Hematopoietic multipotent progenitor cell treated with erythropoietin and hydrocortisone succinate and interleukin-3 and kit ligand, for 15 days (in vitro differentiated cells): ENCODE data around the gene EFNA2.

Source experiments
- DNase-seq: peaks from one replicate; pipeline ENCODE4 v3.0.0-alpha.2; 2015; ENCODE audit warnings: low spot score

Gene EFNA2

DNA sequence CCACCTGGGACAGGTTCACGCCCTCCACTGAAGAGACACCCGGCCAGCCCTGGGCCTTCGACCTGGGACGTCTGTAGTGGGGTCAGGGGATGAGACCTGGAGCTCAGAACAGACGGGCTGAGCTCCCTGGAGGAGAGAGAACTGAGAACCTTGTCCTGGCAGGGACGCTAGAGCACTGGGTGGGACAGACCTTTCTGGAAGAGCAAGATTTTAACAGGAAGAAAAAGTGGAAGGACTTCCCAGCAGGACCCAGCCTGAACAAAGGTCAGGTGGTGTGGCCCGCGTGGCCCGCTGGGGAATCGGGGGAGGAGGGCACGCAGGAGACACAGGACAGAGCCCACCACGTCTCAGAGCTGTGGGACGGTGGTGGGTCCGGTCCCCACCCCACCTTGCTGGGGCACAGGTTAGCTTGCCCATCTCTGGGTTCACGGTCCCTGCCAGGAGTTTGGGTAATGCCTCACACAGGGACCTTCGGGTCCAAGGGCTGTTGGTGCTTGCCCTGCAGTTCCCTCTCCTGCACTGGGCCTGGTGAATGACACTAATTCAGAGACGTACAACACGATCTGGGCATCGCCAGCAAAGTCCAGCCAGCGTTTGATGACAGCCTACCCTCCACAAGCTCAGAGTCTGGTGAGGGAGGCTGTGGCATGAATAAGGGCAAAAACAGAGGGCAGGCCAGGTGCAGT is 1.2 kb upstream of the EFNA2 start:
- no peak for DNase-seq

DNA sequence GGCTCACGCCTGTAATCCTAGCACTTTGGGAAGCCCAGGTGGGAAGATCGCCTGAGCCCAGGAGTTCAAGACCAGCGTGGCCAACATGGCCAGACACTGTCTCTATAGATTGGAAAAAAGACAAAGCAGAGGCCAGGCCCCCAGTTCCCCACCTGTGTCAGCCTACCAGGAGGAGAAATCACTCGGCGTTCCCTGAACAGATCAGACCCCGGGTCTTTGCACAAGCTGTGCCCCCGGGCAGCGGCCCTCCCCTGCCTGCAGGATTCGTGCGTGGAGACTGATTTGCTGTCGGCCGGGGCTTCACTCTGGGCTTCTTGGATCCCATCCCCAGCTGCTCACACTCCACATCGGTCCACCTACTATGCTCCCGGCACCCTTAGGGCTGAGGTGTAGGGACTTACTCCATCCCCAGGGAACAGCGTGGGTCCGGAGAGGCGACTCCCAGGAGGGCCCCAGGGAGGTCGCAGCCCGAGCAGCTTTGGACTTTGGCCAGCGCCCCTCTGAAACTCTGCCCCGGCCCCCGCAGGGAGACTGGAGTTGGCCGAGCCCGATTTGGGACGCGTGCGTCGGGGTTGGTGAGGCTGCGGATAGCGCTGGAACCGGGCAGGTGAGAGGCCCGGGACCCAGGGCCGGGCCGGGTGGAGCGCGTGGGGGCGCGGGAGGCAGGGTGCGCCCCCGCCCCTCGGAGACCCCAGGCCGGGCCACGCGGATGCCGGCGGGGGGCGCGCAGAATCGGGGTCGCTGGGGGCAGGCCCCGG is 515 bp upstream of the EFNA2 start:
- DNase-seq: no peak

DNA sequence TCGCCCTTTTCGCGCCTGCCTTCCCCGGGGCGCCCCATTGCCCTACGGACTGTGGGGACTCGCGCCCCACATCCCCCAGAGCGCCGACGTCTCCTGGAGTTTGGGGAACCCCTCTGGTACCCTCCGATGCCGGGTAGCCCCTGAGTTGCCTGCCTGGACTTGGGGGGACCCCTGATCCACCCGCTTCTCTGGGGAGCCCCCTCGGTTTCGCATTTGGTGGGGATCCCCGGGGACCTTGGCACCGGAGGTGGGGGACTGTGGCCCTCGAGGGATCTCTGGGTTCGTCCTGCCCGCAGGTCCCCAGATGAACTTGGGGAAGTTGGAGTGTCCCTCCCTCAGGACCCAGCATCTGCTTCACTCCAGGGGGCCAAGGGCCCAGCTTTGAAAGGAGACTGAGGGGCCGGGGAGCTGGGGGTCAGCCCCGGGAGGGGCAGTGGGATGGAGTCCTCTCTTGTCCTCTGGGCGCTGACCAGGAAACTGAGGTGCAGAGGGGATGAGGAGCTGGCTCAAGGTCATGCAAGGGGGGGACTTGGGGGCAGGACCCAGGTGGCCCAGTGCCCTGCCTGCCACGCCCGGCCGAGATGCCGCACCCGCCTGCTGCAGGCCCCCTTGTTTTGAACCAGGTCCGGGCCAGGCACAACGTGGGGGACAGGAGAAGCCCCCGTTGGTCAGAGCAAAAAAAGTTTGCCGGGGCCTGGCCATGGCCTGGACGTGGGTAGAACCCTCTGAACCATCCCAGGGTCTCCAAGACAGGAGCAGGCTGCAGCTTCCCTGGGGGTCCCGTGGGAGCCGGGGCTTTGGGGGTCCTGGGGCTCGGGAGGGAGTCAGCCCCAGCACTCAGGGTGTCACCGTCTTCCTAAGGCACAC is 1.0 kb downstream of the EFNA2 start:
- no peak for DNase-seq

DNA sequence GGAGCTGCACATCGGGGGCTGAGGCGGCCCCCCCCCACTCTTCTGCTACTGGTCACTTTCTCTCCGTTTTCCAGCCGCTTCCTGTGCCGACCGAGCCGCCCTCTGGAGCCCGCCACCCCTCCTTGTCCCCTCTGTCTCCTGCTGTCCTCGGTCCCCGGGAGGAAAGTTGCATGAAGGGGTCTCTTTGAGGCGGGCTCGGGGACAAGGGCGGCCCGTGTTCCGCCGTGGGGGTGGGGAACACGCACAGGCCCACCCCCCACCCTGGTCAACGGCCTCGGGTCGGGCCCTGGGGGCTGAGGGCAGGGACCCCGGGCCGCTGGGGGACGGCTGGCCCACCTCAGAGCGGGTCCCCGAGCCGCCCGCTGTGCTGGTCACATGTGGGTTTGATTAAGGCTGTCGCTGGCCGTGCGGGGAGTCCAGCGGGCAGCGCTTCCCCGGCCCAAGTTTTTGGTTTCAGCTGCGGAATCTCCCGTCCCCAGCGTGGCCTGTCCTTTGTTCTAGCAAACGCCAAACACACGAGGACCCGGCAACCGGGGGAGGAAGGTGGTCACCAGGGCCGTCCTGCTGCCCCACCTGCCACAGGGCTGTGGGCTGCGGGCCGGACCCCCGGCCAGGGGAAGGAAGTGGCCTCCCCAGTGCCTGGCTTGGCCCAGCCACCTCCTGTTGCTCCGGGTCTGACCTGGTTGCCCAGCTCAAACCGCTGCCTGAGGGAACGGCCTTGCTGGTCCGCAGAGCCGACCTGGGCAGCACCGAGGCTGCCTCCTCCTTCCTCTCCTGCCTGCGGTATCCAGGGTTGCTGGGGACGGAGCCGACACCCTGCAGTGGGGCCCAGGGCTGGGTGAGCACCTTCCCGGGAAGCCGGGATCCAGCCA is 1.9 kb downstream of the EFNA2 start:
- DNase-seq: no peak

DNA sequence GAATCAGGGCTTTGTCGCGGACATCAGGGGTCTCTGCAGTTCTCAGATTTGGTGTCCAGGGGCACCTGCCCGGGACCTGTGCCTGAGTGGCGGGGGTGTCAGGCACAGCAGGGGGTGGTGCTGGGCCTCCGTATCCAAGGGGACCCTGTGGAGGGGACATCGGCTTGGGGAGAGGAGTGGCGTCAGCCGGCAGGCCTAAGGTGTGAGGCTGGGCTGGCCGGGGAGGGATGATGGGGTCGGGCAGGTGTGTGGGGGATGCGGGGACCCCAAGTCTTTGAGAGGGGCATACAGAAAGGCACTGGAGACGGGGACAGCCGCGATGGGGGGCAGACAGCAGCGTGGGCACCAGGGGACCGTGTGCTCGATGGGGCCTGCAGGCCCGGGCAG is 2.5 kb downstream of the EFNA2 start:
- no peak for DNase-seq

DNA sequence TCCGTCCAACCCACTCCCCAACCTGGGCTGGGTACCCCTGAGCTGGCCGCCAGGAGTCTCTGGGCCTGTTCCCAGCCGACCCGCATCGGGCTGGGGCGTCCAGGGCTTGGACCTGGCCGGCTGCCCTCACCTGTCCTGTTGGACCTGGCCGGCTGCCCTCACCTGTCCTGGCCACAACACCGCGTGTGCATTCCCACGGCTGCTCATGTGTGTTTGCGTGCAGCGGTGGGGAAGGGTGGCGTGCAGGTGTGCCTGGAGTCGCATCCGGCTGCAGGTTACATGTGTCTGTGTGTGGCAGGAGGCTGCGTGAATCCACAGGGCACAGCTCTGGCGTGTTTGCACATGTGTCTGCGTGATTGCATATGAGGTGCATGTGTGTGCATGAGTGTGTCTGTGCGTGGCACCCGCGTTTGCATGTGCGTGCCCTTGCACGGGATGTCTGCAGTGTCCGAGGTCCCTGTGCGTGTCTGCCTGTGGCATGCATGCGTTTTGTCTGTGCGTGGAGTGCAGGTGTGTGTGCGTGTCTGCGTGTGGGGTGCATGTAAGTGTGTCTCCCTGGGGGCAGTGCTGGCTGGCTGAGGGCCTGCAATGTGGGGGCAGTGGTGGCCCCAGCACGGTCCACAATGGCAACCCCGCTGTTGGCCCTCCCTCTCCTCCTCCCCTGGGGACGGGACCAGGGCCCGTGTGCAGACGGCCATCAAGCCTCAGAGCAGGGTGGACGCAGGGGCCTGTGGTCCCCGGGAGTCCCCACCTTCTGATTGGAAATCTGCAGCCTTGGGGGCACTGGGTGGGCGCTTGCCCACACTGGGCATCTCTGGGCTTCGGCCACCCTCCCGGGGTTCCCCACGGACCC is 3.4 kb downstream of the EFNA2 start:
- no peak for DNase-seq

DNA sequence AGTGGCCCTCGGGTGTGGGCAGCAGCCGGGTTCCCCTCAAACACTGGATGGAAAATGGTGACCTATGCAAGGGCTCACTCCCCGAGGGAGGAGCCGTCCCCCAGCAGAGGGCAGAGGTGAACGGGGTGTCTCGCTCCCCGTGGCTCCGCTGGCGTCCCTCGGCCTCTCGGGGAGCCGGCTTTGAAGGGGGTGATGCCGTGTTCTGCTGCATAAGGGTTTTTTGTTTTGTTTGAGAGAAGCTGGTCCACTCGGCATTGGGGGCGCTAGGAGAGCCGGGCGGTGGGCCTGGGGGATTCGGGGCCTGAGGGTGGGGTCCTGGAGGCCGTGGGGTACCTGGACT is 4.0 kb downstream of the EFNA2 start:
- DNase-seq: no peak

DNA sequence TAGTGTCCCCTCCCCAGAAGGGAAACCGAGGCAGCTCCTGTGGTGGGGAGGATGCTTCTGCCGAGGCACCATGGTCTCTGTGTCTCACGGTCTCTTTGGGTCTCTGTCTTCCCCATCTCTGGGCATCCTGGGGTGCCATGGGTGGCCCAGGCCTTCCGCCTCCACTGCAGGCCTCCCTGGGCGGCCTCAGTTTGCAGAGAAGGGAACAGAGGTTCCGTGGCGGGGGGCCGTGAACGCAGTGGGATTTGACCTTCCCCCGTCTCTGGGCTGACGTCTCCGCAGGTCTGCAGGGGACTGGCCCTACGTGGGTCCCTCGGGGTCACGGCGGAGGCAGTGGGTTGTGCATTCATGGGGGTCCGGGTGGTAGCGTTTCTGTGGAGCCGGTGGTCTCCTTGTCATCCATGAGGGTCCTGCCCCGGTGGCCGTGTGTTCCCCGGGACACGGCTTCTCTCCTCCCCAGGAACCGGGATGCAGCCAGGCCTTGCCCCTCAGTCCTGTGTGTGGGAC is 4.6 kb downstream of the EFNA2 start:
- DNase-seq: no peak

DNA sequence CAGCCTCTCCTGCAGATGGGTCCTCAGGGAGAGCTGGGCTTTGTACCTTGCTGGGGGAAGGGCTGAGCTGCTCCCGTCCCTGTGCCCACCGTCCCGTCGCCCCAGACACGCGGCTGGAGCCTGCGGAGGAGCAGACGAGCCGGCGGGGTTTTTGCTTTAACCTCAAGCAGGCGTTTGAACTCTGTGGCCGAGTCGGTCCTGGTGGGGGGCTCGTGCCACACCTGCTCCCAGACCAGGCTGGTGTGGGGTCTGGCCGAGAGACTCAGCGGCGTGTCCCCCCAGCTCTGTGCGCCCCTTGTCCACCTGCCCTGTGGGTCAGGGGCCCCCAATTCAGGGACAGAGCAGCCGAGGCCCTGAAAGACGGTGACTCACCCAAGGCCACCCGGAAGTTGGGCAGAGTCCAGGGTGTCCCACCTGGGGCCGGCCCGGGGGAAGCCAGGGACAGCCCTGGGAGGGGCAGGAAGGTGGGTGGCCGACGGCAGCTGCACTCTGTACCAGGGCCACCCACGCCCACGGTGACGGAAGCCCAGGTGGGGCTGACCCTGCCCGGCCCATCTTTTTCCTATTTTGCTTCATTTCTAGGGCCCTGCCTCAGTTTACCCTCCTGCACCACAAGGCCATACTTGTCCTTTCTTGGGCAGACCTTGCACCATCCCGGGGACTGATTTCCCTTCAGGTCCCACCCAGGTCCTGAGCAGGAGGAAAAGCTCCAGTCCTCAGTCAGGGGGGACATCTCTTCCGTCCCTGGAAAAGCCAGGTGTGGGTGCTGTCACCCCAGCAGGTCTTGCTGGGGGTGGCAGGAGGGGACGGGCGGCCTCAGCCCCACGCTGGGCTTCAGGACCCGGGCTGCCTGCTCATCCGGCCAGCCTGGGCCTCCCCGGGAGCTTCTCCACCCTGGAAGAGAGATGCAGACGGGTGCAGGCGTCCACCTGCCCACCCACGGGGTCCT is 5.3 kb downstream of the EFNA2 start:
- no peak for DNase-seq

DNA sequence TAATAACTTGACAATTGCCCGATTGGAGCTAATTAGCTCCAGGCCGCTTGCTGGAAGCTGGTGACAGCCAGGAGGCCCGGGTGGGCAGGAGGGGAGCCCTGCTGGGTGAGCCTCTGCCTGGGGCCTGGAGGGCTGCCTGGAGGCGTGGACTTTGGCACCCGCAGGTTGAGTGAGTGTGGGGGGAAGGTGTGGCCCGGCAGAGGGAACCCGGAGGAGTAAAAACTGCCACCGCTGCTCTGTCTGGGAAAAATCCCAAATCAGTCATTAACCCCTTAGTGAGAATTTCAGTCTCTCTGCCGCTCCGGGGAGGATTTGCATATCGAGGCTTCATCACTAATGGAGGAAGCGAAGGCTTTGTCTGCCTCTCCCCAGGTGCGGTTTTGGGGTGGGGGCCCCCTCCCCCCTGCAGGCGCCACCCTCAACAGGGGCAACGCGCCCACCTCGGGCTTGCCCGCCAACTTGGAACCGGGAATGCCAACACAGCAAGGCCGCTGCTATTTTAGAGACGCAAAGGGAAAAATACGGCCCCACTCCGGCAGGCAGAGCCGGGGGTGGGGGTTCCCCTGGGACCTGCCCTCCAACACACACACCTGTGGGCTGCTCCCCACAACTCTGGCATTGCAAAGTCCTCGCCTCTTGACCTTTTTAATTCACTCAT is 6.2 kb downstream of the EFNA2 start:
- DNase-seq: no peak

DNA sequence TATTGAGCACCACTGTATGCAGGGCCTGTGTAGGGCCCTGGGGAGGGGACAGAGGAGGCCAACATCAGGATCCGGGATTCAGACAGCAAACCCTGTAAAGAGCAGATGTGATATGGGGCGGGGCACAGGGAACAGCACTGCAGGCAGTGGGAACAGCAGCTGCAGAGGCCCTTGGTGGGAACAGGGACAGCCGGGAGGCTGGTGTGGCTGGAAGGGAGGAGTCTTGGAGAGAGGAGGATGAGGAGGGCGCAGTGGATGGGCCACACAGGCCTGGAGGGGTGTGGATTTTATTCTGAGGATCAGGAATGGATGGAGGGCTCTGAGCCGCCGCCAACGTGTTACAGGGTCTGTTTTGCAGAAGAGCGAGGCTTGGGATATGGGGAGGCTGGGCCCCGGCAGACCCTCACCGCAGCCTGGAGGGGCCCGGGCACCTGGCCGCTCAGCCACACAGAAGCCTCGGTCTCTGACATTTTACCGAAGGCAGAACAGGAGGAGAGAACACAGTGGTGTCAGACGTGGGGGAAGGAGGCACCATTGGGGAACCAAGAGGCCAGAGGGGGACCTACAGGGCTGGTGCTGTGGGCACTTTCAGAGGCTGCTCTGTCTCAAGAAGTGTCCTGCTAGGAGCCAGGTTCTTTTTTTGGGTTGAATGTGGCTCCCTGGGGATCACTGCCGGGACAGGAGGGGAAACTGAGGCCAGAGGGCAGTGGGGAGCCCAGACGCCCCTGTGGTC is 6.9 kb downstream of the EFNA2 start:
- DNase-seq: no peak

DNA sequence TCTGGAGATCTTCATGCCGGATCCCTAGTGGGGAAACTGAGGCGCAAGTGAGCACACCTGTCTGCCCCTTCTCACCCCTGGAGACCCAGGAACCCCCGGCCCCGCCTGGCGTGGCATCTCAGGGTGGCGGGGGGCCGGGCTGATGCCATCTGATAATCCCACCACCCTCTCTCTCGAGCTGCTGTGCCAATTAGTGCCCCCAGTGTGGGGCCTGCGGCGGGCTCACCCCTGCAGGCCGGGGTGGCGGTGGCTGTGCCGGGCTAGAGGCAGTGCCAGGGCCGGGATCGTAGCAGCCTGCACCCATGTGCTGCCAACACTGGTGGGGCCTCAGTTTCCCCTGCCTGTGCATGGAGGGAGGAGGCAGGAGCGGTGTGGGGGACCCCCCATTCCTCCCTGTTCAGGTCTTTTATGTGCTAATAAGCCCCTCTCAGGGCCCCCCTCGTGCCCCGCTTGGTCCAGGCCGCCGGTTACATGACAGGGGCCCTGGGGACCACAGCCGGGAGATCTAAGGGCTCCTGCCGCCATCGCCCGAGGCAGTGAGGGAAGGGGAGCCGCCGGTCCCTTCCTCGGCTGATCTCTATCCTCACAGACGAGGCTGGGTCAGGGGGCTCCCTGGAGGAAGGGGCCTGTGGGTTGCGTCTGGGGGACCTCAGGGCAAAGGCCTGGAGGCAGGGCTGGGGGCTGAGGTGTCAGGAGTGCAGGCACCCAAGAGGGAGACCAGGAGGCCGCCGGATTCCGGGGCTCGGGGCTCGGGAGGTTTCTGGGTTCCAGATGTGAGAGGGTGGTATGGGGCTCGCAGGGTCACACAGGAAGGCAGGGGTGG is 8.3 kb downstream of the EFNA2 start:
- no peak for DNase-seq

DNA sequence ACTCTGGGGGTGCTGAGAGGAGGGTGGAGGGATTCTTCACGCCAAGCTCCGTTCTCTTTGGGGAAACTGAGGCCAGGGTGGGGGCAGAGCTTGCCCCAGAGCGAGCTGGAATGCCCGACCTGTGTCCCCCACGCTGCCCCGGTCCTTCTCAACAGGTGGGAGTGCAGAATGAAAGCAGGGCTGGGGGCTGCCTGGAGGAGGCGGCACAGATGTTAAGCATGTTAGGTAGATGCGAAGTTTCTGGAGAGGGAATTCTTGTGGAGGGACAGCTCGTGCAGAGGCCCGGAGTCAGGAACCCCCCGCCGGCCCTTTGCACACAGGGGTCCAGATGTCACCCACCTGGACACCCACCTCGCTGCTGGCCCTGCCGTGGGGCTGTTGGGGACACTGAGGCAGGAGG is 9.0 kb downstream of the EFNA2 start:
- DNase-seq: no peak

DNA sequence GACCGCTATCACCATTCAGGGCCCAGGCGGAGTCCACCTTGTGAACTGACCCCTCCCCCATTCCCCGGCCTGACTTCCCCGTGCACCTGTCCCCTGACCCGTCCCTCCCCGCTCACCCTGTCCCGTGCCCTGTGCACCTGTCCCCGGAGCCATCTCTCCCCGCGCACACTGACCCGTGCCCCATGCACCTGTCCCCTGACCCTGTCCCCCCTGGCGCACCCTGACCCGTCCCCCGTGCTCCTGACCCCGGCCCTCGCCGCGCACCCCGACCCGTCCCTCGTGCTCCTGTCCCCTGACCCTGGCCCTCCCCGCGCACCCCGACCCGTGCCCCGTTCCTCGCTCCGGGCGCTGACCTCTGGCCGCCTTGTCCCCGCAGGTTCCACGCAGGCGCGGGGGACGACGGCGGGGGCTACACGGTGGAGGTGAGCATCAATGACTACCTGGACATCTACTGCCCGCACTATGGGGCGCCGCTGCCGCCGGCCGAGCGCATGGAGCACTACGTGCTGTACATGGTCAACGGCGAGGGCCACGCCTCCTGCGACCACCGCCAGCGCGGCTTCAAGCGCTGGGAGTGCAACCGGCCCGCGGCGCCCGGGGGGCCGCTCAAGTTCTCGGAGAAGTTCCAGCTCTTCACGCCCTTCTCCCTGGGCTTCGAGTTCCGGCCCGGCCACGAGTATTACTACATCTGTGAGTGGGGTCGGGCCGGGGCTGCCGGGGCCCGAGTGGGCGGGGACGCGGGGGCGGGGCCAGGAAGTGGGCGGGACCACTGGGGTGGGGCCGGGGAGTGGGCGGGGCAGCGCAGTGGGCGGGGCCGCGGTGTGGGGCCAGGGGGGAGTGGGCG is 9.7 kb downstream of the EFNA2 start:
- DNase-seq: no peak

DNA sequence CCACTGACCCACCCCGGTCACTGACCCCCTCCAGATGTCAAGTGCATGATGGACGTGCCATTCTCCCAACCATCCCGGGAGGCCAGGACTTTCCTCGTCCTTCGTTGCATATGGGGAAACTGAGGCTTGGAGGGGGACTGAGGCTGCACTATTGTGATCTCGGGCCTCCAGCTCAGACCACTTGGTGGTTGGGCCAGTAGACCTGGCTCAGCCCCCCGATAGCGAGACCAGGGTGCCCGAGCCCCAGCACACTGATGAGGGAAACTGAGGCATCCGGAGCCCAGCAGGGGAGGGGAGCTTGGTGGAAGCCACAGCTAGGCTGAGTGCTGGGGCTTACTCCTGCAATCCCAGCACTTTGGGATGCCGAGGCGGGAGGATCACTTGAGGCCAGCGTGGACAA is 10.4 kb downstream of the EFNA2 start:
- DNase-seq: no peak

DNA sequence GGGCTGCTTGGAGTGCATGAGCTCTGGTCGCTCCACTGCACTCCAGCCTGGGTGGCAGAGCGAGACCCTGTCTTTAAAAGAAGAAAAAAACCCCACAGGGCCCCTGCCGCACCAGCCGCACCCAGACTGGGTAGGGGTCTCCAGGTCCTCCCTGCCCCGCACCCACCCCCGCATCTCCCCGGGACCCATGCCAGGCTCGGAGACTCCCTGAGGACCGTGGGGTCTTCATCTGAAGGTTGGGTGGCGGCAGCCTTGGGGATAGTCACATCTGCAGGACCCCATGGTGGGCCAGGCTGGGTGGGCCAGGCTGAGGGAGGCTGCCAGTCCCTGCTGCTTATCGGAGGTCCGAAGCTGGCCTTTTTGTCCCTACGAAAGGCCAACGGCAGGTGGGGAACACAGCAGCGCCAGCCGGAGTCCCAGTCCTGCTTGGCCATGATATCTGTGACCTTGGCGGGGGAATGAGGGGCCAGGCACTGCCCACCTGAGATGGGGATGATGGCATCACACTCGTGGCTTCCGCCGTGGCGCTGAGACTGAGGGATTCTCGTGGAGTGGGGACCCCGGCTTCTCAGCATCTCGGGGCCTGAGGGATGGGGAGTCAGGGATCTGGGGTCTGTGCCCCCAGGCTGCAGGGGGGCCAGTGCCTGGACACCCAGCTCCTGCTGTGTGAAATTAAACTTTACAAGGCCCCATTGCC is 11.1 kb downstream of the EFNA2 start:
- DNase-seq: no peak
